AG04450 (cell line): ENCODE results near the gene ABHD10. TPM values are rescaled to one million over a fixed set of nuclear protein-coding genes. Genes with fewer than 3 reads are reported as not detected.

ENCODE experiments used
- CTCF ChIA-PET: fragments of 300-600, 350-600 bp; formaldehyde crosslinking; extraction: SDS; loops from one replicate; lab custom pipeline; 2022; ENCODE audit warnings: antibody characterized with exemption, inconsistent platforms; lab: Charles Lee
- POLR2A ChIA-PET: fragments of 350-600 bp; formaldehyde crosslinking; extraction: SDS; loops from one replicate; lab custom pipeline; 2021; ENCODE audit warnings: antibody characterized with exemption, inconsistent platforms; lab: Yijun Ruan, JAX
- DNase-seq: peaks from one replicate; pipeline ENCODE4 v3.0.0-alpha.2; 2011; ENCODE audit warnings: low read depth, low spot score
- H3K27ac ChIP-seq: one replicate; pipeline ENCODE4 v1.5.1; 2012; ENCODE audit warnings: low read depth, low read length, control low read depth
- H3K27me3 ChIP-seq: one replicate; pipeline ENCODE4 v1.6.0; 2012; ENCODE audit warnings: low read length; ENCODE audit not compliant: control insufficient read depth, insufficient read depth
- H3K4me3 ChIP-seq: 2 replicates; pipeline ENCODE4 v1.5.1; 2011; ENCODE audit warnings: mild to moderate bottlenecking, low read depth, low read length, control low read depth
- H3K9me3 ChIP-seq: 2 replicates; pipeline ENCODE4 v1.5.1; 2012; ENCODE audit warnings: low read length; ENCODE audit not compliant: control insufficient read depth, insufficient read depth
- polyA plus RNA-seq: library from polyadenylated mRNA; depleted of rRNA; stranded (reverse); fragments of >200 nt; gene quantifications from 2 replicates; pipeline ENCODE4 v1.2.3, GENCODE V29; 2011
- TF ChIP-seq, protein P1 (sequence below): IDR thresholded peaks from 2 replicates; pipeline ENCODE4 v1.5.1; 2011; ENCODE audit warnings: low read depth, low read length, control low read depth, inconsistent platforms

The ABHD10 gene
- polyA plus RNA-seq, 1 experiment, result 37.5 TPM

GRCh38 chr3:111936967-111937366 is 41.9 kb upstream of the ABHD10 start:
- no peak for DNase-seq
- ChIA-PET POLR2A (interaction anchor here (0.5 to 1.2 kb wide), 4 partner anchors 42 to 219 kb away, joined by 3 to 4 read pairs (median 3); partner anchors contain the start of gene ABHD10), CTCF (interaction anchor here (0.7 to 3.4 kb wide), 7 partner anchors 11 to 246 kb away, joined by 3 to 22 read pairs (median 3); no protein-coding TSS in a partner anchor)
- TF ChIP-seq, protein P1, sequence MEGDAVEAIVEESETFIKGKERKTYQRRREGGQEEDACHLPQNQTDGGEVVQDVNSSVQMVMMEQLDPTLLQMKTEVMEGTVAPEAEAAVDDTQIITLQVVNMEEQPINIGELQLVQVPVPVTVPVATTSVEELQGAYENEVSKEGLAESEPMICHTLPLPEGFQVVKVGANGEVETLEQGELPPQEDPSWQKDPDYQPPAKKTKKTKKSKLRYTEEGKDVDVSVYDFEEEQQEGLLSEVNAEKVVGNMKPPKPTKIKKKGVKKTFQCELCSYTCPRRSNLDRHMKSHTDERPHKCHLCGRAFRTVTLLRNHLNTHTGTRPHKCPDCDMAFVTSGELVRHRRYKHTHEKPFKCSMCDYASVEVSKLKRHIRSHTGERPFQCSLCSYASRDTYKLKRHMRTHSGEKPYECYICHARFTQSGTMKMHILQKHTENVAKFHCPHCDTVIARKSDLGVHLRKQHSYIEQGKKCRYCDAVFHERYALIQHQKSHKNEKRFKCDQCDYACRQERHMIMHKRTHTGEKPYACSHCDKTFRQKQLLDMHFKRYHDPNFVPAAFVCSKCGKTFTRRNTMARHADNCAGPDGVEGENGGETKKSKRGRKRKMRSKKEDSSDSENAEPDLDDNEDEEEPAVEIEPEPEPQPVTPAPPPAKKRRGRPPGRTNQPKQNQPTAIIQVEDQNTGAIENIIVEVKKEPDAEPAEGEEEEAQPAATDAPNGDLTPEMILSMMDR, result no peak
- Histone ChIP-seq H3K4me3 (no peak overlapping the region), H3K27ac (peak overlapping the region; percentile 43), H3K9me3 (no peaks in the 10 kb centered on the region), H3K27me3 (no peaks in the 10 kb centered on the region)

GRCh38 chr3:111937871-111938270 is 41.0 kb upstream of the ABHD10 start:
- TF ChIP-seq, protein P1, result no peak
- no peak overlapping the region for H3K4me3 ChIP-seq
- no peaks in the 10 kb centered on the region for H3K27me3 ChIP-seq
- no peak for DNase-seq
- ChIA-PET CTCF (interaction anchor here (1.5 to 3.4 kb wide), 3 partner anchors 30 to 220 kb away, joined by 3 to 22 read pairs (median 21); no protein-coding TSS in a partner anchor), POLR2A (no interaction called here)
- no peak overlapping the region for H3K27ac ChIP-seq
- H3K9me3 ChIP-seq, result no peaks in the 10 kb centered on the region

- TF ChIP-seq, protein P1, result no peak
- ChIA-PET CTCF (no interaction called here), POLR2A (no interaction called here)
- DNase-seq, result no peak
- Histone ChIP-seq H3K9me3 (no peaks in the 10 kb centered on the region), H3K27me3 (no peaks in the 10 kb centered on the region), H3K27ac (no peak overlapping the region), H3K4me3 (no peak overlapping the region)
Measured at GRCh38 chr3:111939873-111940272, 39.0 kb upstream of the ABHD10 start.

DNA sequence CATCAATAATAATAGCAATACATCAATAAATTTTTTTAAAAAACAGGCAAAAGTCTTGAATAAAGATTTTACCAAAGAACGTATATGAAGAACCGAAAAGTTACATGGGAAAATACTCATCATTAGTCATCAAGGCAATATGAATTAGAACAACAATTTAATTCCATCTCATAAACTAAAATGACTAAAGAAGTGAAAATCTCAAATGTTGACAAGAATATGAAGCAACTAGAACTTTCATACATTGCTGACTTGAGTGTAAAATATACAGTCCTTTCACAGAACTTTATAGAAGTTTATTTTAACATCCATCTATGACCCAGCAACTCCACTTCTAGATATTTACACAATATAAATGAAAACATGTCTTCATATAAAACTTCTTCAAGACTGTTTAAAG is 35.3 kb upstream of the ABHD10 start:
- ChIA-PET CTCF (no interaction called here), POLR2A (no interaction called here)
- no peak for DNase-seq
- no peak overlapping the region for H3K4me3 ChIP-seq
- TF ChIP-seq, protein P1, result no peak
- H3K9me3 ChIP-seq, result no peaks in the 10 kb centered on the region
- H3K27me3 ChIP-seq, result no peaks in the 10 kb centered on the region
- no peak overlapping the region for H3K27ac ChIP-seq

DNA sequence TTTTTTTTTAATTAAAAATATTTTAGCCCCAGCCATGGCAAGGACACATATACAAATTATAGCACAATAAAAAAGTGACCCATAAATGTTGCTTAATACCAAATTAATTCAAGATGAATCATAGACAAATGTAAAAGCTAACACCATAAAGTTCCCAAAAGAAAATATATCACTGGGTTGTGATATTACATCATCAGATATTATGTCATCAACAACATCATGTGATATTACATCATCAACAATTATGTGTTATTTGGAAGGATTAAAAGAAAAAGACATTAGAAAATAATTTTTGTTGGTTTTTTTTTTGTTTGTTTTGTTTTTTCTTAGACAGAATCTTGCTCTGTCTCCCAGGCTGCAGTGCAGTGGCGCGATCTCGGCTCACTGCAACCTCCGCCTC is 34.5 kb upstream of the ABHD10 start:
- Histone ChIP-seq H3K4me3 (no peak overlapping the region), H3K27ac (no peak overlapping the region), H3K27me3 (no peaks in the 10 kb centered on the region), H3K9me3 (no peaks in the 10 kb centered on the region)
- DNase-seq, result no peak
- POLR2A ChIA-PET, result no interaction called here
- TF ChIP-seq, protein P1, result no peak
- CTCF ChIA-PET, result interaction anchor here (0.7 to 0.9 kb wide), 3 partner anchors 31 to 366 kb away, joined by 3 read pairs; no protein-coding TSS in a partner anchor
